ENCODE data around the gene EXTL2.

GRCh38 chr1:100930494-100930893 lies 35.9 kb upstream of the EXTL2 start:
- TF ChIP-seq, protein P1, sequence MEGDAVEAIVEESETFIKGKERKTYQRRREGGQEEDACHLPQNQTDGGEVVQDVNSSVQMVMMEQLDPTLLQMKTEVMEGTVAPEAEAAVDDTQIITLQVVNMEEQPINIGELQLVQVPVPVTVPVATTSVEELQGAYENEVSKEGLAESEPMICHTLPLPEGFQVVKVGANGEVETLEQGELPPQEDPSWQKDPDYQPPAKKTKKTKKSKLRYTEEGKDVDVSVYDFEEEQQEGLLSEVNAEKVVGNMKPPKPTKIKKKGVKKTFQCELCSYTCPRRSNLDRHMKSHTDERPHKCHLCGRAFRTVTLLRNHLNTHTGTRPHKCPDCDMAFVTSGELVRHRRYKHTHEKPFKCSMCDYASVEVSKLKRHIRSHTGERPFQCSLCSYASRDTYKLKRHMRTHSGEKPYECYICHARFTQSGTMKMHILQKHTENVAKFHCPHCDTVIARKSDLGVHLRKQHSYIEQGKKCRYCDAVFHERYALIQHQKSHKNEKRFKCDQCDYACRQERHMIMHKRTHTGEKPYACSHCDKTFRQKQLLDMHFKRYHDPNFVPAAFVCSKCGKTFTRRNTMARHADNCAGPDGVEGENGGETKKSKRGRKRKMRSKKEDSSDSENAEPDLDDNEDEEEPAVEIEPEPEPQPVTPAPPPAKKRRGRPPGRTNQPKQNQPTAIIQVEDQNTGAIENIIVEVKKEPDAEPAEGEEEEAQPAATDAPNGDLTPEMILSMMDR (IDR thresholded peaks at IDR 0.05) = no peak
- TF ChIP-seq POLR2A (IDR thresholded peaks at IDR 0.05) = no peak
- TF ChIP-seq POLR2AphosphoS5 (IDR thresholded peaks at IDR 0.05) = no peak

Measured in breast epithelium (tissue), 3 donors.